WERI-Rb-1 (cell line): ENCODE data around the gene TNRC6A.

Source experiments
- DNase-seq: peaks from one replicate; pipeline ENCODE4 v3.0.0-alpha.2; 2020
- H3K27ac ChIP-seq: fragments of 250-450 bp; sonication (Bioruptor Pico); 2 replicates; pipeline ENCODE4 v1.5.1; 2020; ENCODE audit warnings: mild to moderate bottlenecking, moderate library complexity
- H3K27me3 ChIP-seq: fragments of 250-450 bp; sonication (Bioruptor Pico); 2 replicates; pipeline ENCODE4 v1.5.1; 2021; ENCODE audit warnings: mild to moderate bottlenecking, low read depth, moderate library complexity; ENCODE audit not compliant: insufficient read depth, severe bottlenecking
- H3K36me3 ChIP-seq: fragments of 250-450 bp; sonication (Bioruptor Pico); 2 replicates; pipeline ENCODE4 v1.5.1; 2020; ENCODE audit warnings: mild to moderate bottlenecking, moderate library complexity
- H3K4me3 ChIP-seq: 2 replicates; pipeline ENCODE4 v1.5.1; 2011; ENCODE audit warnings: low read depth, mild to moderate bottlenecking, control low read depth, low read length
- H3K9me3 ChIP-seq: fragments of 250-450 bp; sonication (Bioruptor Pico); 2 replicates; pipeline ENCODE4 v1.5.1; 2021; ENCODE audit warnings: mild to moderate bottlenecking, moderate library complexity; ENCODE audit not compliant: severe bottlenecking
- TF ChIP-seq, protein P1 (sequence below): IDR thresholded peaks from 2 replicates; pipeline ENCODE4 v1.5.1; 2011; ENCODE audit warnings: low read depth, mild to moderate bottlenecking, control low read depth, inconsistent platforms, low read length

Gene TNRC6A

DNA sequence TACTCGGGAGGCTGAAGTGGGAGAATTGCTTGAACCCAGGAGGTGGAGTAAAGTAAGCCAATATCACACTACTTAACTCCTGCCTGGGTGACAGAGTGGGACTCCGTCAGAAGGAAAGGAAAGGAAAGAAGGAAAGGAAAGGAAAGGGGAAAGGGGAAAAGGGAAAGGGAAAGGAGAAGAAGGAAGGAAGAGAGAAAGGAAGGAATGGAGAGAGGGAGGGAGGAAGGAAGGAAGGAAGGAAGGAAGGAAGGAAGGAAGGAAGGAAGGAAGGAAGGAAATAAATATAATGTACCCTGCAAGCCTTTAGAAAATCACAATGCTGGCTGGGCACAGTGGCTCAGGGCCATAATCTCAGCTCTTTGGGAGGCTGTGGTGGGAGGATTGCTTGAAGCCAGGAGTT is 143.6 kb downstream of the TNRC6A start:
- Histone ChIP-seq H3K9me3 (no peaks in the 10 kb centered on the region), H3K36me3 (no peaks in the 10 kb centered on the region), H3K27ac (no peak overlapping the region), H3K4me3 (no peak overlapping the region), H3K27me3 (no peaks in the 10 kb centered on the region)
- DNase-seq = no peak
- TF ChIP-seq, protein P1, sequence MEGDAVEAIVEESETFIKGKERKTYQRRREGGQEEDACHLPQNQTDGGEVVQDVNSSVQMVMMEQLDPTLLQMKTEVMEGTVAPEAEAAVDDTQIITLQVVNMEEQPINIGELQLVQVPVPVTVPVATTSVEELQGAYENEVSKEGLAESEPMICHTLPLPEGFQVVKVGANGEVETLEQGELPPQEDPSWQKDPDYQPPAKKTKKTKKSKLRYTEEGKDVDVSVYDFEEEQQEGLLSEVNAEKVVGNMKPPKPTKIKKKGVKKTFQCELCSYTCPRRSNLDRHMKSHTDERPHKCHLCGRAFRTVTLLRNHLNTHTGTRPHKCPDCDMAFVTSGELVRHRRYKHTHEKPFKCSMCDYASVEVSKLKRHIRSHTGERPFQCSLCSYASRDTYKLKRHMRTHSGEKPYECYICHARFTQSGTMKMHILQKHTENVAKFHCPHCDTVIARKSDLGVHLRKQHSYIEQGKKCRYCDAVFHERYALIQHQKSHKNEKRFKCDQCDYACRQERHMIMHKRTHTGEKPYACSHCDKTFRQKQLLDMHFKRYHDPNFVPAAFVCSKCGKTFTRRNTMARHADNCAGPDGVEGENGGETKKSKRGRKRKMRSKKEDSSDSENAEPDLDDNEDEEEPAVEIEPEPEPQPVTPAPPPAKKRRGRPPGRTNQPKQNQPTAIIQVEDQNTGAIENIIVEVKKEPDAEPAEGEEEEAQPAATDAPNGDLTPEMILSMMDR = no peak

DNA sequence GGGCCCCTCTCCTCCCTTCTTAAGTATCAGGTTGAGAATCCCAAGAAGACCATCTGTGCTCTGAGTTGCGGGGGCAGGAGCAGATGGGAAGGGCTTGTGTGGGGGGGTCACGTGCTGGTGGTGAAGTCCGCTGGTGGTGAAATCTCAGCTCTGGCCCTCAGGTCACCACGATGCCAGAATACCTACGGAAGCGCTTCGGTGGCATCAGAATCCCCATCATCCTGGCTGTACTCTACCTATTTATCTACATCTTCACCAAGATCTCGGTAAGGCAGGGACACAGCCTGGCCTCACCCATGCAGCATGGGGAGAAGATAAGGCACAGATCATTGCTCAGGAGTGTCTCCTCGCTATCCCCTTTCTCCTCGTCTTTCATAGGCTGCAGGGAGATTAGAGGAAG is 146.0 kb downstream of the TNRC6A start:
- no peak overlapping the region for H3K27ac ChIP-seq
- TF ChIP-seq, protein P1 = no peak
- H3K27me3 ChIP-seq = no peaks in the 10 kb centered on the region
- peak; percentile 42 for DNase-seq
- no peak overlapping the region for H3K4me3 ChIP-seq
- H3K9me3 ChIP-seq = no peaks in the 10 kb centered on the region
- H3K36me3 ChIP-seq = no peaks in the 10 kb centered on the region
